ENCODE data around the gene ZMYM2. TPM values are rescaled to one million over a fixed set of nuclear protein-coding genes. Genes with fewer than 3 reads are reported as not detected.

ZMYM2 gene
- total RNA-seq, 4 donors from 2014 or later = 42.2 to 67.8 (median 63.0) TPM

DNA sequence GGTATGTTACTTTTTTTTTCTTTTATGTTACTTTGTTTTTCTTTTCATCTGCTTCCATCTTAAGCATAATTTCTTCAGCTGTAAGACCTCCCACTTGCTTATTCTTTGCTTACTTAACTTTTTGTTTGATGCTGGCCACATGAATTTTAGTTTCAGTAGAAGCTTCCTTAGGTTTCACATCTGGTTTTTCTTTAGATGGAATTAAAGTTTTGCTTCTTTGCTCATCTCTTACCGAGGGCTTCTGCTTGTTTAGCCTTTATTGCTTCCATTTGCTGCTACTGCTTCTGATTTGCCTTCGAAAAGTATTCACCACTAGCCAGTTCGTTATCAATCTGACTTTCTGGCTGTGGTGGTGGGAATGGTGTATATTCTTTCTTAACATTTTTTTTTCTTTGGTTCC is 111.4 kb downstream of the ZMYM2 start:
- TF ChIP-seq, protein P1, sequence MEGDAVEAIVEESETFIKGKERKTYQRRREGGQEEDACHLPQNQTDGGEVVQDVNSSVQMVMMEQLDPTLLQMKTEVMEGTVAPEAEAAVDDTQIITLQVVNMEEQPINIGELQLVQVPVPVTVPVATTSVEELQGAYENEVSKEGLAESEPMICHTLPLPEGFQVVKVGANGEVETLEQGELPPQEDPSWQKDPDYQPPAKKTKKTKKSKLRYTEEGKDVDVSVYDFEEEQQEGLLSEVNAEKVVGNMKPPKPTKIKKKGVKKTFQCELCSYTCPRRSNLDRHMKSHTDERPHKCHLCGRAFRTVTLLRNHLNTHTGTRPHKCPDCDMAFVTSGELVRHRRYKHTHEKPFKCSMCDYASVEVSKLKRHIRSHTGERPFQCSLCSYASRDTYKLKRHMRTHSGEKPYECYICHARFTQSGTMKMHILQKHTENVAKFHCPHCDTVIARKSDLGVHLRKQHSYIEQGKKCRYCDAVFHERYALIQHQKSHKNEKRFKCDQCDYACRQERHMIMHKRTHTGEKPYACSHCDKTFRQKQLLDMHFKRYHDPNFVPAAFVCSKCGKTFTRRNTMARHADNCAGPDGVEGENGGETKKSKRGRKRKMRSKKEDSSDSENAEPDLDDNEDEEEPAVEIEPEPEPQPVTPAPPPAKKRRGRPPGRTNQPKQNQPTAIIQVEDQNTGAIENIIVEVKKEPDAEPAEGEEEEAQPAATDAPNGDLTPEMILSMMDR (IDR thresholded peaks at IDR 0.05) = no peak
- no peak for ATAC-seq (ENCODE audit: low FRiP score)

DNA sequence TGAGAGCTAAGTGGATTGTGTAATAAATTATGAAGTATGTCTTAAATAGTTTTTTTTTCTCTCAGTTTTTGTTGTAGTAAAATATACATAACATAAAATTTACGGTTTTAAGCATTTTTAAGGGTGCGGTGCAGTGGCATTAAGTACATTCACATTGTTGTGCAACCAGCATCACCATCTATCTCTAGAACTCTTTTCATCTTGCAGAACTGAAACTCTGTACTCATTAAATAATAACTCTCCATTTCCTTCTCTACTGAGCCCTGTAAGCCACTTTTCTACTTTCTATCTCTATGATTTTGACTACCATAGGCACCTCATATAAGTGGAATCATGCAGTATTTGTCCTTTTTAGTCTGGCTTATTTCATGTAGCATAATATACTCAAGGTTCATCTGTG is 115.2 kb downstream of the ZMYM2 start:
- TF ChIP-seq, protein P1 (IDR thresholded peaks at IDR 0.05) = no peak
- ATAC-seq (ENCODE audit: low FRiP score) (no peak), DNase-seq (ENCODE audit: low spot score) (no peak)

More for the DNA sequence above, 111.4 kb downstream of the ZMYM2 start:
- DNase-seq (ENCODE audit: low spot score) = no peak

DNA sequence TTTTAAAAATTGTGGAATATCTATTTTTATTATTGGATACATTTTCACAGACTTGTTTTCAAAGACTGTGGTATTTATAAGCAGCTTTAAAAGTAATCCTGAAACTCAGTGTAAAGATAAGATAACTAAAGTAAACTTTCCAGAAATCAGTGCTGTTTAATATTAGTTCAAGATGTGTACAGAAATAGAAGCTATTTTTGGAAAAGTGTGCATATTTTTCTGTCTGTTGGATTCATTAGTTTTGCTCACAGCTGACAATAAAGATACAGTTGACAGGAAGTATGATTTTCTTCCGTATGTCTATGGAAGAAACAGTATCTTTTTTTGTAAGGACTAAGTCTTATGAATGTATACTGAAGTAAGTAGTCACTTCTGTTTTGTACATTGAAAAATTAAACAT is 116.4 kb downstream of the ZMYM2 start:
- ATAC-seq (ENCODE audit: low FRiP score) (no peak), DNase-seq (ENCODE audit: low spot score) (no peak)
- TF ChIP-seq, protein P1 (IDR thresholded peaks at IDR 0.05) = no peak

DNA sequence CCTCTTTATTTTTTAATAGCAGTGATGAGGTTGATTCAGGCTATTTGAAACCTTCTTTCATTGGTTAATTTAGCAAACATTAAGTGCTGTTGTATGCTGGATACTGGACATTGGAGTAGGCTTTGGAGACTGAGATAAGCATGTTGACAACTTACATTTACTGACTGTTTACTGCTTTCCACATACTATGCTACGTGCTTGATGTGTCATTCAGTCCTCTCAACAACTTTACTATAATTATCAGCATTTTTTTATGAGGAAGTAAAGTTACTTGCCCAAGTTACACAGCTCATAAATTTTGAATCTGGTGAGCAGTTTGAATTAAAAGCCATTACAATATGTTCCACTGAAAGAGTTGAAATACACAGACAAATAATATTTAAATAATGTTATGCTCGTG is 118.6 kb downstream of the ZMYM2 start:
- ATAC-seq (ENCODE audit: low FRiP score) = no peak
- TF ChIP-seq, protein P1 (IDR thresholded peaks at IDR 0.05) = no peak
- DNase-seq (ENCODE audit: low spot score) = no peak

DNA sequence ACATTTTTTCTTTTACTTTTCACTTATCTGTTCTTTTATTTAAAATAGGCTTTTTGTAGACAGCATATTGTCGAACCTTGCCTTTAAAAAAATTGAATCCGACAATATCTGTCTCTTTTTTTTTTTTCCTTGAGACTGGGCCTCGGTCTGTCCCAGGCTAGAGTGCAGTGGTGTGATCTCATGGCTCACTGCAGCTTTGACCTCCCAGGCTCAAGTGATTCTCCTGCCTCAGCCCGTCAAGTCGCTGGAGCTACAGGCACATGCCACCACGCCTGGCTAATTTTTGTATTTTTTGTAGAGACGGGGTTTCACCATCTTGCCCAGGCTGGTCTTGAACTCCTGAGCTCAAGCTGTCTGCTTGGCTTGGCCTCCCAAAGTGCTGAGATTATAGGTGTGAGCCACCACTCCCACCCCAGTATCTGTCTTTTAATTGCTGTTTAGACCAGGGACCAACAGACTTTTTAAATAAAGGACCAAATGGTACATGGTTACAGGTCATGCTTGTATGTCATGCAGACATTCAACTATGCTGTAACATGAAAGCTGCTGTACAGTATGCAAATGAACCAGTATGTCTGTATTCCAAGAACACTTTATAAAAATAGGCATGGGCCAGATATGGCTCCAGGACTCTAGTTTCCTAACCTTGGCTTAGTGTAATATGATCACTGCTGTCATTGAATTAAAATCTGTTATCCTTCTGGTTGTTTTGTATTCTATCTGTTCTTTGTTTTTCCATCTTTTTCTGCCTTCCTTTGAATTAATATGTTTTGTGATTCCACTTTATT is 122.0 kb downstream of the ZMYM2 start:
- DNase-seq (ENCODE audit: low spot score) (no peak), ATAC-seq (ENCODE audit: low FRiP score) (no peak)
- TF ChIP-seq, protein P1 (IDR thresholded peaks at IDR 0.05) = no peak

DNA sequence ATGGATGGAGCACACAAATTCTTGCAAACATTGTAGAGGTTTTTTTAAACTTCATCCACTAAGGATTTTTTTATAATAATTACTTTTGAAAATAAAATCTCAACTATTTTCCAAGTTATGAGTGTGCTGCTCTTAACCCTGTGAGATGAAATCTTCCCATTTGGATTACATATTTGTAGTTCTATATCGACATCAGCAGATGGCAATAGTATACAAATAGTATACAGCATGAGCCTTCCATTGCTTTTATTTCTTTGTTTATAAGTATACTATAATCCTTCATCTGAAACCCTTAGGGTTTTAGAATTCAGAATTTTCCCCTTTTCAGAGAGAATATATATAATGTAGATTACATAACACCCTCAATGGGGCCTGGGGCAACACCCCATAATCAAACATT is 131.8 kb downstream of the ZMYM2 start:
- DNase-seq (ENCODE audit: low spot score) = no peak
- ATAC-seq (ENCODE audit: low FRiP score) = no peak
- TF ChIP-seq, protein P1 (IDR thresholded peaks at IDR 0.05) = no peak

DNA sequence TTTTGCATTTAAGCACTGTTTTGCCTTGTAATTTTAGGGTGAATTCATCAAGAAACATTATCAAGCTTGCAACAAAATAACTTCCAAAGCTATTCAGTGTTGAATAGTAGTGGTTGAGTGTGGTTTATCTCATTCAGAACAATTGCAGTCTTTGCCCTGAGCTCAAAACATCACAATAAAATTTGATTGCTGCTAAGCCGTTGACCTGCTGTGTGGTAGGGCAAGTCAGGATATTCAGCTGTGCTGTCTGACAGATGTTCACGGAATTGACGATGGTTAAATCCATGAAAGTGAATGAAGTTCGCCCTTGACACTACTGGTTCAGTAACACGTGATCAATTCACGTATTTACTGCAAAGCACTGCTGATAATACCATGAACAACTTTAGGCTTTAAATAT is 135.4 kb downstream of the ZMYM2 start:
- TF ChIP-seq, protein P1 (IDR thresholded peaks at IDR 0.05) = no peak
- no peak for DNase-seq (ENCODE audit: low spot score)
- ATAC-seq (ENCODE audit: low FRiP score) = no peak

Data from omental fat pad (tissue), 4 donors.